GM21619 (cell line): Measurements from ENCODE around the gene NPIPB8.
A peak's percentile ranks its signal among the peaks of the same experiment; 100 is the strongest.
"Not testable (repeated sequence)": the region's sequence is repeated elsewhere in the genome, so short reads cannot be mapped to it uniquely, and the experiment has no call there.

Experiments used
- ATAC-seq: cut with Tn5 transposase; IDR thresholded peaks from one replicate; pipeline ENCODE4 v1.9.1; 2021; ENCODE audit not compliant: unreplicated experiment

The NPIPB8 gene

DNA sequence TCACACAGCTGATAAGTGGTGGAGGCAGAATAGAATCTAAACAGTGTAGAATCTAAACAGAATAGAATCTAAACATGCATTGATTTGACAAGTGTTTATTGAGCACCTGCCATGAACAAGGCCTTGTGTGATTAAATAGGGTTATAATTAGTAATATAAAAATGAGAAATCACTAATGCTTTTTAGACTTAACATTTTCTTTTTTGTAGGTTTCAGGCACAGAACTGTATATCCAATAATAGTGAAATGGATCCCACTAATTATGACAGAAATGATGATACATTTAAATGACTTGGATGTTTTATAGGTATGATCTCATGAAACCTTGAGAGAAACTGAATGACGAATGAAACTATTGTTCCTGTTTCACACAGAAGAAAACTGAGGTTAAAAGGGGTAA, at the start of gene NPIPB8:
TSS of gene NPIPB8 (plus strand) at position 301 of the 400 bp plus-strand sequence. CDS start 296 bp downstream, outside the sequence.
- not testable (repeated sequence) for ATAC-seq

DNA sequence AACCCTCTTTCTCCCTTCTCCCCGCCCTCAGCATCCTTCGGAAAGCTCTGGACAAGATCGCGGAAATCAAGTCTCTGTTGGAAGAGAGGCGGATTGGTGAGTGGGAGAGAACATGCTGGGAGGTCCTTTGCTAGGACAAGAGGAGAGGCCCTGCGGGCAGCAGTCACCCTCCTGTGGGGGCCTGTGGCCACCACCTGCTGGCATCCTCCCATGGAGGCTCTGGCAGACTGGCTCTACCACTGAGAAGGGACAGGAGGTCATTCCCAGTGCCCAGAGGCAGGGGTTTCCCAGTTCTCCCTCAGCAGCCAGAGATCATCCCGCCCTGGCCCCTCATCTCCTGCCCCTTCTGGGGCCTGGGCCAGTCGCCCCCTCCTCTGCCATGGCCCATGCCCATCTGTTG, 48.8 kb upstream of the NPIPB8 start:
- no peak for ATAC-seq

DNA sequence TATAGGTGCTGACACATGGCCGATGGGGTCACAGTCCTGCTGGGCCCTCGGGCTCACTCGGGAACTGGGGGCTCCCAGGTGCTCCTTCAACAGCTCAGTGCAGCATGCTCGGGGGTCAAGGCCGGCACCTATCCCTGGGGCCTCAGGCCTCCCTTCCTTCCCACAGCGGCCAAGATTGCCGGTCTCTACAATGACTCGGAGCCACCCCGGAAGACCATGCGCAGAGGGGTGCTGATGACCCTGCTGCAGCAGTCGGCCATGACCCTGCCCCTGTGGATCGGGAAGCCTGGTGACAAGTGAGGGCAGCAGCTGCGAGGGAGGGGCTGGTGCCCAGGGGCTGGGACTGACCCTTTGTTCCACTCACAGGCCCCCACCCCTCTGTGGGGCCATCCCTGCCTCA, 47.9 kb upstream of the NPIPB8 start:
- no peak for ATAC-seq

DNA sequence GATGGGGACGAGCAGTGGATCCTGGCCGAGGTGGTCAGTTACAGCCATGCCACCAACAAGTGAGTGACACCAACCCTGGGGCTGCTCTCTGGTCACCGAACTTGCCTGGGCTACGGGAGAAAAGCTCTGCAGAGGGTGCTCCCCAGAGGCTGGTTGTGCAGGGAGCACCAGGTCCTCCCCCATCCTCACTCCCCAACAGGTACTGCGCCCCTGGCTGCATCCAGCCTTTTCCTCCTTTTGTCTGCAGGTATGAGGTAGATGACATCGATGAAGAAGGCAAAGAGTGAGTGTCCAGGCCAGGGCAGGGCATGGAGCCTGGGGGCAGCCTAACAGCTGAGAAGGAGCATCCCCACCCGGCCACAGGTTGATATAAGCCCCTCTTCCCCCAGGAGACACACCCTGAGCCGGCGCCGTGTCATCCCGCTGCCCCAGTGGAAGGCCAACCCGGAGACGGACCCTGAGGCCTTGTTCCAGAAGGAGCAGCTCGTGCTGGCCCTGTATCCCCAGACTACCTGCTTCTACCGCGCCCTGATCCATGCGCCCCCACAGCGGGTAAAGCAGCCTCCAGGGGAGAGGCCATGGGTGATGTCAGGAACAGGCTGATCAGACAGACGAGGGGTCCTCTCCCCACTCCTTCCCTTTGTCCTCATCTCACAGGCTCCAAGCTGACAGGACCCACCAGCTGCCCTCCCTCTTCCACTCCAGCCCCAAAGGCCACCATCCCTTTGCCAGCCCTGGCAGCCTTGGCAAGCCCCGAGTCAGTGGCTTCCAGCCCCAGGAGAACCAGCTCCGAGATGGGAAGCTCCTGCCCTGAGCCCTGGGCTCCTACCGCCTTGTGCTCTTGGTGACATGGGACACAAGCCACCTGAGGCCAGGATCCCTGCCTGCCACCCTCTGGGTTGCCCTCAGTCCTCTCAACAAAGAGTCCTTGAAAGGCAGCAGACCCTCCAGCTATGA, 47.2 kb upstream of the NPIPB8 start:
- no peak for ATAC-seq

DNA sequence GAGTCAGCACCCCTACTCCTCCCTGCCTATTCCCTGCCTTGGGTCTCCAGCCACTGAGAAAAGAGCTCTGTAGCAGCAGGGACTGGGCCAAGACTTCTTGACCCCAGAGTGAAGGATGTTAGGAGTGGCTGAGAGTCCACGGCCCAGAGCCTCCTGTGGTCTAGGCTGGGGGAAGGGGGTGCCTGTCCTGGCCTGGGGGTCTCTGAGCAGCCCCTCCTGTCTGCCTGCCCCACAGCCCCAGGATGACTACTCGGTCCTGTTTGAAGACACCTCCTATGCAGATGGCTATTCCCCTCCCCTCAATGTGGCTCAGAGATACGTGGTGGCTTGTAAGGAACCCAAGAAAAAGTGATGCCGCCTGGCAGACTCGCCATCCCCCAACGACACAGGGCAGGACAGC, 46.5 kb upstream of the NPIPB8 start:
- no peak for ATAC-seq

DNA sequence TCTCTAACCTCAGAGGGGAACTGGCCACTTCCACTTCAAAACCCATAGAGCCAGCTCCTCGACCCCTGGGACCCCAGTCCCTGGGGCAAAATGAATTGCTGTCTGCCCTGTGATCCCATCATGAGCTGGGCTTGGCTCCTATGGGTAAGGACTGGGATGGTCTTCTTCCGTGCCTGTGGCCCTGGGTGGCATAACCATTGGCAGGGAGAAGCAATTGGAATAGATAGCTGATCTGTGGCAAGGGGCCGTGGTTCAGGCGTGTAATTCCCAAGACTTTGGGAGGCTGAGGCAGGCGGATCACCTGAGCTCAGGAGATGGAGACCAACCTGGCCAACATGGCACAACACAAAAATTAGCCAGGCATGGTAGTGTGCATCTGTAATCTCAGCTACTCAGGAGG, 45.4 kb upstream of the NPIPB8 start:
- no peak for ATAC-seq

DNA sequence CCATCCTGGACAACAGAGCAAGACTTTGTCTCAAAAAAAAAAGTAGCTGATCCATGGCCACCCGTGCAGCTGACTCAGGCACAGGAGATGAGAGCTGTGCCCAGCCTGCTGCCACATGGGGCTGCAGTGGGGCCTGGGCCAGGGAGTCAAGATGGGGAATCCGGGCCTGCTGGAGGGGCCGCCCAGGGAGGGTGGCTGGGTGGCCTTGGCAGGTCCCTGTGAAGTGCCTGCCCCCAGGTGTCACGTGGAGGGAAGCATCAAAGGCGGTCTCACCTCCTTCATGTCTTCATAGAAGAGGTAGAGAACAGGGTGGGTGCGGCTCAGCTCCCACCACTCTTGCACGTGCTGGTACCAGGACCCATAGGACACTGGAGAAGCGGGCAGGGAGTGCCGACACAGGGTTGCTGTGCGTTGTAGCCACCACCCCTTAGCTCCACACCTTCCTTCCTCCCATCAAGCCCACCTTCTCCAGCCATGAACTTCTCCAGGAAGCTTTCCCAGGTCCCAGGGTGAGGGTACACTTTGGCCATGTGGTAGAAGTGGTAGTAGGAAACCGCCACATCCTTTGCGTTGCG, 44.8 kb upstream of the NPIPB8 start:
- ATAC-seq = no peak

DNA sequence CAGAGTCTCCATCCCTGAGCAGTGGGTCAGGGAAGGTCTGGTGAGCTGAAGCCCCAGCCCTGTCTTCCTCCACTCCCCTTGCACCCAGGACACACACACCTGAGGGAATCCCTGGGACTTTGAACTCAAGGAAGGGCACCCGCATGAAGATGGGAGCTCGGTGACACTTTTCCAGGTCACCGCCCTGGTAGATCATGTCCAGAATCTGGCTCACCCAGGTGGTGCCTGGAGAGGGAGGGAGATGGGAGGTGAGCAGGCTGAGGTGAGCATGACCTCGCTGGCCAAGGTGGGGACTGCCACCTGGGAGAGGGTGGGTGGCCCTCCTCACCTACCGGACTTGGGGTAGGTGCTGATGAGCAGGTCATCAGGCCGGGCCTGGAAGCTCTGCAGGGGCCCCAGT, 42.4 kb upstream of the NPIPB8 start:
- ATAC-seq = not testable (repeated sequence)

DNA sequence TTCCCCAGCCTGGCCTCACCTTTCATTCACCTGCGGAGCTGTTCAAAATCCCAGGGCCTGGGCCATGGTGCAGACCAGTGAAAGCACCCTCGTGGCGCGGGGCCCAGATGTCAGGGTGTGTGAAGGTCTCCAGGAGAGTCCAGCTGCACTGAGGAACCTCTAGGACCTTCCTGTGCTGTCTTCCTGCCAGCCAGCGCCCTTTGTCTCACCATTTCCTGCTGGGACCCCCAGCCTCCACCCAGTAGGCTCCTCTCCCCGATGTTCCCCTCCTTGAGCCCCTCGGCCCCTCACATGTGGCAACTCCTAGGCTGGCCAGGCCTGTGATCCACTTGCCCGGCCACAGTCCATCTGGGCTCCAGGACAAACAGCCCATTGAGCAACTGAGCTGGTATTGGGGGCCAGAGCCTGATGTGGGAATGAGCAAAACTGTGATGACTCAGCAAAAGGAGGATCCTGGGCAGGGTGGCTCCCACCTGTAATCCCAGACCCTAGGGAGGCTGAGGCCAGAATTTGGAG, 41.7 kb upstream of the NPIPB8 start:
- no peak for ATAC-seq

DNA sequence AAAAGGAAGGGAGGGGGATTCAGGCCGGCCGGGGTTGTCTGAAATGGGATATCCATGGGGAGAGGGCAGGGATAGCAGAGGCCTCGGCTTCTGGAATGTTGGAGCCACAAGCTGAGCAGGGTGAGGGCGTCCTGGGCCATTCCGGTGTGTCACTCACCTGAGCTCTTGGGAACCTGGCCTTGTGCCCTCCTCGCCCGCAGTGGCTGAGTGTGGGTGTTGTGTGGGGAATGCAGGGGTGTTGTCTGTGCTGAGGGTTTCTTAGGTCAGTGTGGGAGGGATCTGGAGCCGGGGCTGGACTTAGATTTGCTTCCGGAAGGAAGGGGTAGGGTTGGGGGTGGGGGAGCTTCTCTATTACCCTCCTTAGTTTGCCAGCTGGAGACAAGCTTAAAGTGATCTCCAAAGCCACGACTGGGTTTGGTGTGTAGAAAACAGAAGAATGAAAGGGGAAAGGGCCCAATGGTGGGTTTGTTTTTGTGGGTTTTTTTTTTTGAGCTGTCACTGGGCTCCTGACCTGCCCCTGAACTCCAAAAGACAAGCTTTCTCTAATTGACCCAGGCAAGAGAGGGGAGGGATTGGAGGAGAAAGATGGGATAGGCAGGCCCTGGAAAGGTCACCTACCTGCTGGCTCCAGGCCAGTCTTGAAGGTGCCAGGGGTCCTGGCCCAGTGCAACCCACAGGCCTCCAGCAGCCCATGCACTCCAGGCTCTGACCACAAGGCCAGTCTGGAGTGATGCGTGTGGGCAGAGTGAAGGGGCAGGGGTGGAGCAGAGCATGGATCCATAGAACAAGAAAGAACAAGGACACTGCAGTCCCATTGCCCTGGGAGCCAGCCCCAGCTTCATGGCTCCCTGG, 40.8 kb upstream of the NPIPB8 start, which contains the start of gene SULT1A2:
TSS of gene SULT1A2 (minus strand) at position 211 of the 852 bp plus-strand sequence. CDS start 1,120 bp downstream, outside the sequence.
- no peak for ATAC-seq

DNA sequence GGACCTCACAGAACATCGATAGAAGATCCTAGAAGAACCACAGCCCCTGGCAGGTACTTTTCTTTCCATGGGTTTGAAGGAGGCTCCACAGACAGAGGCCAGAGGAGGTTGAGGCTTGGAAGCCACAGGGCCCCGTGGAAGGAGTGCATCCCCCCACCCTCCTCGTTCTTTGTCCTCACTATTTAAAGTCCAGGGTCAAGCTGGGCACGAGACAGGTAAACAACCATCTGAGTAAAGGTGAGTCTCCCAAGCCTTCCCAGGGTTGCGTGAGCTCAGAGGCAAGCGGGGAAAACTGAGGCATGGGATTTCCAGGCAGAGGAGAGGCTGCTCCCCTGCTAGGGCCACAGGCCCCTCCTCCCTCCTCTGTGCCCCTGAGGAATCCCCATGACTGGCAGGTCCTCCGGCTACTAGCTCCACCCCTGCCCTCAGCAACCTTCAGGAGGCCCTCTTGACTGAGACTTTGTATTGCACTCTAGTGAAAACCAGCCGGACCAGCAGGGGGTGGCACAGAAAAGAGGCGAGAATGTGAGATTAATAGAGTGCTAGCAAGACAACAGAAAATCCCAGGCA, 40.1 kb upstream of the NPIPB8 start:
- no peak for ATAC-seq

DNA sequence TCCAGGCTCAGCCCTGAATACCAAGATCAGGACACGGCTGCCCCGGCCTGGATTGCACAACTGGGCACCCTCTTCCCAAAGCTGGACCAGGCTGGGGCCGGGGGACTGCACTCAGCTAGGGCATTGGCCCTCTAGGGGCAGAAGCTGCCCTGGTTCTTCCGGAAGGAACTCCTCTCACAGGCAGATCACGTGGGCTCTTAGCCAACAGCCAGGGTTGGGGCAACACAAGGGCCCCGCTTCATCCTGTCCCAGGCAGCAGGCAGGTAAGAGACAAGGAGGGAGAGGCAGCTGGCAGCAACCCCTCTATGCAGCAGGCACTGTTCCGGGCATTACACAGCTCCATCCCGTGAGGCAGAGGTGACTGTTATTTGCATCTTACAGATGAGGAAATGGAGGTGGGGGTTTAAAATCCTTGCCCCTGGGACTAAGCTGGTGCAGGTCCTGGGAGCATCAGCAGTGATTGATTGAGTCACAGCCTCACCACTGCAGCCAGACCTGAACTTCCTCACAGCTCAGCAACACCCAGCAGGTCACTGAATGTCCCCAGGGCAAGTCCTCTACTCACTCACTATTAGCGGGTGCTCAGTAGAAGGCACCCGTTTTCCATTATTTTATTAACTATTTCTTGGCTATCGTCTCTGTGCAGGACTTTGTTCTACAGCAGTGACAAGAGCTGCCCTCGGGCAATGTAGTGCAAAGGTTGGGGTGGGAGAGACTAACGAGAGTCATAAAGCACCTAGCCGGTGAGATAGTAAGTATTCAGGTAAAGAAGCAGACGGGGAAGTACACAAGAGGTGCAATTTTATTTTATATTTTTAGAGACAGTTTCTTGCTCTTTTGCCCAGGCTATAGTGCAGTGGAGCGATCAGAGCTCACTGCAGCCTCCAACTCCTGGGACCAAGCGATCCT, 38.2 kb upstream of the NPIPB8 start:
- peak; percentile 66 for ATAC-seq

DNA sequence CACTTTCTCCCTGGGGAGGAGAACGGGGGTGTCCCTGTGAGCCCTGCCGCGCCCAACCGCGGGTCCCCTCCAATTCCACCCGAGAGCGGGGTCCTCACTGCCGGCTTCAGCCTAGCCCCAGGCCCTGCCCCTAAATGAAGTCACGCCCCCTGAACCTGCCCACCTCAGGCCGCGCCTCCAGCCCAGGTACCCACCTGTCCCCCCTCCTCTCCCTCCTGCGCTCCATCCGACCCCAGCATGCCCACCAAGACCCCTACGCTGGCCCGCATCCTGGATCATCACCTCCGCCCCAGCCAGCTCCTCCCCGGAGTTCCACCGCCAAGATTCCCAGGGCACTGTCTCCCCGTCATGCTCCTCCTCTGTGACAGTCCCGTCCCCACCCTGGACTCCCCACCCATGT, 36.9 kb upstream of the NPIPB8 start:
- not testable (repeated sequence) for ATAC-seq

DNA sequence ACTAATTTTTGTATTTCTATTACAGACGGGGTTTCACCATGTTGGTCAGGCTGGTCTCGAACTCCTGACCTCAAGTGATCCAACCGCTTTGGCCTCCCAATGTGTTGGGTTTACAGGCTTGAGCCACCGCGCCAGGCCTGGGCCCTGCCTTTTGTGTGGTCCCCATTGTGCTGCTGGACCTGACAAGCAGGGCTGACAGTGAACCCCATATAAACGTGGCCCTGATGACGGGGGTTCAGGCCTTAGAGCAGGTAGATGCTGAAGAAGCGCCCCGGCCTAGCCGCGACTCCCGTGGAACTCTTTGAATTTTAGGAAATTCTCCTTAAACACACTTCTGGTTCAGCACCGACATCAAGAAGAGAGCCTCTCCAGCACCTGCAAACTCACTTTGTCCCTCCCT, 36.3 kb upstream of the NPIPB8 start:
- not testable (repeated sequence) for ATAC-seq

DNA sequence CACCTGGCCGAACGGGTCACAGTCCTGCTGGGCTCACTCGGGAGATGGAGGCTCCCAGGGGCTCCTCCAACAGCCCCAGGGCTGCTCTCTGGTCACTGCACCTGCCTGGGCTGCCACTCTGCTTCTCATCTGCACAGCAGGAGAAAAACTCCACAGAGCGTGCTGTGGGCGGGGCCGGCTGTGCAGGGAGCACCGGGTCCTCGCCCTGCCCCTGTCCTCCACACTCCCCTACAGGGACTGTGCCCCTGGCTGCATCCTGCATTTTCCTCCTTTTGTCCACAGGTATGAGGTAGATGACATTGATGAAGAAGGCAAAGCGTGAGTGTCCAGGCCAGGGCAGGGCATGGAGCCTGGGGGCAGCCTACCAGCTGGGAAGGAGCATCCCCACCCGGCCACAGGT, 35.8 kb upstream of the NPIPB8 start:
- not testable (repeated sequence) for ATAC-seq

DNA sequence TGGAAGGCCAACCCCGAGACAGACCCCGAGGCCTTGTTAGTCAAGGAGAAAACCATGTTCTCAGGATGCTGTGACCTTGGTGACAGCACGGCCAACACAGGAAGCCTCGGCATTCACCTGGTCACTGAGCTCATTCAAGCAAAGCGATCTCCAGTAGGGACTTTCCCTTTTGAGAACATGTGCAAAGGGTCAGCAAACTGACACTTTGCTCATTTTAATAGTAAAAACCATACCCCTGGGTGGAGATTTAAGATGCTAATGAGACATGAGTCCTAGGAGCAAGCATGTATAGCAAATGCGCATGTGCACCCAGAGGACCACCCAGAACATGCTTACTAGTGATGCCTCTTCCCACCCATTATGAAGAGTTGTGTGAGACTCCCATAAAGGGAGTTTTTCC, 35.3 kb upstream of the NPIPB8 start:
- ATAC-seq = no peak

DNA sequence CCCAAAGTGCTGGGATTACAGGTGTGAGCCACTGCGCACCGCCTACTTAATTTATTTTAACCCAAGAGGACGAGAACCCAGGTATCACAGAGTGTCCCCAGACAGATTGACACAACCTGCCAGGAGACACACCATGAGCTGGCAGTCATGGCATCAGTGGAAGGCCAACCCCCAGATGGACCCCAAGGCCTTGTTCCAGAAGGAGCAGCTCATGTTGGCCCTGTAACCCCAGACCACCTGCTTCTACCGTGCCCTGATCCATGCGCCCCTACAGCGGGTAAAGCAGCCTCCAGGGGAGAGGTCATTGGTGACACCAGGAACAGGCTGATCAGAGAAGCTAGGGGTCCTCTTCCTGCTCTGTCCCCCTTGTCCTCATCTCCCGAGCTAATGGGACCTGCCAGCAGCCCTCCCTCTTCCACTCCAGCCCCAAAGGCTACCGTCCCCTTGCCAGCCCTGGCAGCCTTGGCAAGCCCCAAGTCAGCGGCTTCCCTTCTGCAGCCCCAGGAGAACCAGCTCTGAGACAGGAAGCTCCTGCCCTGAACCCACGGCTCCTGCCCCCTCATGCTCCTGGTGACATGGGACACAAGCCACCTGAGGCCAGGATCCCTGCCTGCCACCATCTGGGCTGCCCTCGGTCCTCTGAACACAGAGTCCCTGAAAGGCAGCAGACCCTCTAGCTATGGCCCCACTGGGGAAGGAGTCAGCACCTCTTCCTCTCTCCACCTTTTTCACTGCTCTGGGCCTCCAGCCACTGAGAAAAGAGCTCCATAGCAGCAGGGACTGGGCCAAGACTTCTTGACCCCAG, 34.3 kb upstream of the NPIPB8 start:
- no peak for ATAC-seq

DNA sequence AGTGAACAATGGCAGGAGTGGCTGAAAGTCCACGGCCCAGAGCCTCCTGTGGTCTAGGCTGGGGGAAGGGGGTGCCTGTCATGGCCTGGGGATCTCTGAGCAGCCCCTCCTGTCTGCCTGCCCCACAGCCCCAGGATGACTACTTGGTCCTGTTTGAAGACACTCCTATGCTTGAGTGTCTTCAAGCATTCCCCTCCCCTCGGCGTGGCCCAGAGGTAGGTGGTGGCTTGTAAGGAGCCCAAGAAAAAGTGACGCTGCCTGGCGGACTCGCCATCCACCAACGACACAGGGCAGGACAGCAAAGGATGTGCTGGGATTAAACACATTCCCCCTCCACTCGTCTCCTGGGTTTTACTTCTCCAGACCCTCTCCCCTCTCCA, 33.7 kb upstream of the NPIPB8 start:
- ATAC-seq = no peak
